K562 (cell line): ENCODE measurements around the gene PLXNA3. TPM values are rescaled to one million over a fixed set of nuclear protein-coding genes. Genes with fewer than 3 reads are reported as not detected.

Source experiments
- EP400 ChIP-seq: fragments of 450-650 bp; IDR thresholded peaks from 2 replicates; pipeline ENCODE4 v1.6.1; 2017; ENCODE audit warnings: antibody characterized with exemption, mild to moderate bottlenecking, moderate library complexity
- GTF2B ChIP-seq: IDR thresholded peaks from 2 replicates; pipeline ENCODE4 v1.6.1; 2011; ENCODE audit not compliant: insufficient read length; ENCODE audit errors: extremely low read depth
- LARP7 ChIP-seq: fragments of 450-650 bp; IDR thresholded peaks from 2 replicates; pipeline ENCODE4 v1.6.1; 2016
- NCOA1 ChIP-seq: fragments of 450-650 bp; IDR thresholded peaks from 2 replicates; pipeline ENCODE4 v1.6.1; 2016; ENCODE audit warnings: low read depth
- POLR2G ChIP-seq: fragments of 200-400 bp; formaldehyde crosslinking; IDR thresholded peaks from 2 replicates; pipeline ENCODE4 v1.6.1; 2017; ENCODE audit warnings: low read depth, mild to moderate bottlenecking, antibody characterized with exemption, low read length, moderate library complexity
- PREB ChIP-seq: sonication (generic); formaldehyde crosslinking; IDR thresholded peaks from 2 replicates; pipeline ENCODE4 v1.8.1; 2023; ENCODE audit warnings: mild to moderate bottlenecking, missing genetic modification reagents
- YY1 ChIP-seq, 3 experiments: IDR thresholded peaks; 2 replicates each; pipeline ENCODE4 v1.6.1; 2011; ENCODE audit warnings: low read length in 2 of 3, mild to moderate bottlenecking in 2 of 3, moderate library complexity in 2 of 3, borderline replicate concordance in 1 of 3, control low read depth in 1 of 3, low read depth in 1 of 3; ENCODE audit not compliant: insufficient read depth in 3 of 3, insufficient replicate concordance in 2 of 3, control insufficient read depth in 1 of 3, insufficient read length in 1 of 3; ENCODE audit errors: extremely low read depth in 1 of 3
- ZBTB49 ChIP-seq: sonication (generic); formaldehyde crosslinking; IDR thresholded peaks from 2 replicates; pipeline ENCODE4 v1.8.0; 2022; ENCODE audit warnings: missing genetic modification reagents, mild to moderate bottlenecking, borderline replicate concordance
- ZNF785 ChIP-seq: fragments of 250-450 bp; sonication (Bioruptor Pico); IDR thresholded peaks from 2 replicates; pipeline ENCODE4 v1.4.0; 2020; ENCODE audit warnings: mild to moderate bottlenecking
- polyA plus RNA-seq, 8 experiments: library from polyadenylated mRNA; depleted of rRNA in 4 of 8; stranded (reverse) in 5 of 8; unstranded in 3 of 8; fragments of >200 nt; fragmentation: Nextera tagmentation in 2 of 8; fragmentation: Illumina TruSeq in 1 of 8; extraction: Ambion mirVana in 2 of 8; extraction: Trizol in 1 of 8; gene quantifications; 2 replicates each; pipeline versions ENCODE4 v1.2.1 to v1.2.3, GENCODE V29; 2011 to 2014; ENCODE audit warnings: inconsistent platforms in 1 of 8, missing spikeins in 1 of 8
- total RNA-seq, 7 experiments: library from RNA; depleted of rRNA in 6 of 7; stranded (reverse); fragments of >200 nt in 6 of 7; fragmentation: Illumina TruSeq in 2 of 7; extraction: Trizol in 2 of 7; gene quantifications; 2 replicates each; pipeline versions ENCODE4 v1.2.1 to v1.2.3, GENCODE V29; 2011 to 2021; ENCODE audit warnings: low replicate concordance in 1 of 7

PLXNA3 gene
- total and polyA plus RNA-seq, 9 of the 15 experiments (the other 6 are each of a cell fraction or from before 2014, with no cell fraction given) = 0.32 to 47.8 (median 7.5) TPM

- TF ChIP-seq GTF2B = no peak
- no peak for TF ChIP-seq EP400
- no peak for TF ChIP-seq LARP7
- no peak for TF ChIP-seq ZNF785 (CRISPR knock-in tag)
- no peak for TF ChIP-seq NCOA1
- no peak for TF ChIP-seq PREB (CRISPR knock-in tag)
- no peak for TF ChIP-seq ZBTB49 (CRISPR knock-in tag)
- peak; percentile 64 for TF ChIP-seq POLR2G
- peak in 1 of 3 experiments; percentile 2 for TF ChIP-seq YY1 (IDR thresholded peaks at IDR 0.05; ENCODE audit: borderline replicate concordance in 1 of 3, control insufficient read depth in 1 of 3, extremely low read depth in 1 of 3, insufficient read depth in 3 of 3, insufficient read length in 1 of 3, insufficient replicate concordance in 2 of 3, low read depth in 1 of 3, low read length in 2 of 3)
Measured at GRCh38 chrX:154482786-154483185, 24.7 kb downstream of the PLXNA3 start (continued).
